BLaER1 (cell line): ENCODE results near the gene ZNF519.
"Not testable (repeated sequence)": the region's sequence is repeated elsewhere in the genome, so short reads cannot be mapped to it uniquely, and the experiment has no call there.

Source experiments
- H3K27ac ChIP-seq: shearing (Covaris generic); formaldehyde crosslinking; 2 replicates; pipeline ENCODE4 v1.8.1; 2022
- H3K27me3 ChIP-seq: shearing (Covaris generic); formaldehyde crosslinking; 2 replicates; pipeline ENCODE4 v1.8.1; 2022
- H3K36me3 ChIP-seq: shearing (Covaris generic); formaldehyde crosslinking; 2 replicates; pipeline ENCODE4 v1.8.1; 2022
- H3K4me1 ChIP-seq: shearing (Covaris generic); formaldehyde crosslinking; 2 replicates; pipeline ENCODE4 v1.8.1; 2022
- H3K4me2 ChIP-seq: shearing (Covaris generic); formaldehyde crosslinking; 2 replicates; pipeline ENCODE4 v1.8.1; 2022
- H3K4me3 ChIP-seq: shearing (Covaris generic); formaldehyde crosslinking; 2 replicates; pipeline ENCODE4 v1.8.1; 2022
- H3K9ac ChIP-seq: shearing (Covaris generic); formaldehyde crosslinking; 2 replicates; pipeline ENCODE4 v1.8.1; 2022
- H3K9me3 ChIP-seq: shearing (Covaris generic); formaldehyde crosslinking; 2 replicates; pipeline ENCODE4 v1.8.1; 2022
- H4K20me1 ChIP-seq: shearing (Covaris generic); formaldehyde crosslinking; 2 replicates; pipeline ENCODE4 v1.8.1; 2022
- Cebpa-rat ChIP-seq: shearing (Covaris generic); IDR thresholded peaks from 2 replicates; pipeline ENCODE4 v1.8.1; 2022

Gene ZNF519

GRCh38 chr18:14132271-14132700 is at the start of gene ZNF519:
TSS of gene ZNF519 (minus strand) at chr18:14132435. CDS start at chr18:14132277, 158 bp downstream.
- Histone ChIP-seq H3K4me1 (peaks cover 23% of the 10 kb centered on the region), H3K4me3 (peak within 1 kb of the TSS; percentile 75), H3K27ac (peak within 1 kb of the TSS; percentile 82; the same call in 1 of the 2 replicates), H3K9ac (peak within 1 kb of the TSS; percentile 85), H3K36me3 (peaks cover 22% of the 10 kb centered on the region), H3K4me2 (peak within 1 kb of the TSS; percentile 78)
- not testable (repeated sequence) for H4K20me1 ChIP-seq, H3K9me3 ChIP-seq, H3K27me3 ChIP-seq

GRCh38 chr18:14179306-14179705 is 47.1 kb upstream of the ZNF519 start:
- H3K9me3 ChIP-seq, result no peaks in the 10 kb centered on the region
- no peaks in the 10 kb centered on the region for H3K36me3 ChIP-seq
- no peak overlapping the region for H3K9ac ChIP-seq
- H3K27ac ChIP-seq, result no peak overlapping the region
- peaks cover 6% of the 10 kb centered on the region for H3K4me1 ChIP-seq
- no peaks in the 10 kb centered on the region for H4K20me1 ChIP-seq
- no peak overlapping the region for H3K4me3 ChIP-seq
- no peaks in the 10 kb centered on the region for H3K27me3 ChIP-seq
- H3K4me2 ChIP-seq, result no peak overlapping the region
- TF ChIP-seq Cebpa-rat, result no peak

GRCh38 chr18:14178321-14179196 is 46.3 kb upstream of the ZNF519 start:
- H3K36me3 ChIP-seq, H3K9me3 ChIP-seq, H4K20me1 ChIP-seq, H3K4me1 ChIP-seq, H3K9ac ChIP-seq, H3K27ac ChIP-seq, H3K27me3 ChIP-seq: not testable (repeated sequence)
- Histone ChIP-seq H3K4me3 (peak overlapping the region; percentile 42), H3K4me2 (peak overlapping the region; percentile 37)

- H3K4me1 ChIP-seq, H3K9ac ChIP-seq, H3K27me3 ChIP-seq, H3K4me3 ChIP-seq, H3K27ac ChIP-seq, H3K9me3 ChIP-seq, H4K20me1 ChIP-seq, H3K4me2 ChIP-seq, H3K36me3 ChIP-seq: not testable (repeated sequence)
Measured at GRCh38 chr18:14177540-14178320, 45.5 kb upstream of the ZNF519 start.

- not testable (repeated sequence) for H3K4me2 ChIP-seq, H3K36me3 ChIP-seq, H3K9me3 ChIP-seq, H4K20me1 ChIP-seq, H3K9ac ChIP-seq, H3K27me3 ChIP-seq, H3K4me3 ChIP-seq, H3K4me1 ChIP-seq, H3K27ac ChIP-seq
Measured at GRCh38 chr18:14175404-14175803, 43.2 kb upstream of the ZNF519 start.

- Histone ChIP-seq H3K9ac (no peak overlapping the region), H3K36me3 (no peaks in the 10 kb centered on the region), H3K27me3 (no peaks in the 10 kb centered on the region), H3K9me3 (no peaks in the 10 kb centered on the region), H3K4me3 (no peak overlapping the region), H3K27ac (0 out of 2 replicates have a peak overlapping the region, but pooled peaks have one; percentile 35), H4K20me1 (no peaks in the 10 kb centered on the region), H3K4me2 (0 out of 2 replicates have a peak overlapping the region, but pooled peaks have one; percentile 19), H3K4me1 (peaks cover 6% of the 10 kb centered on the region)
- no peak for TF ChIP-seq Cebpa-rat
Measured at GRCh38 chr18:14174706-14175085, 42.5 kb upstream of the ZNF519 start.

GRCh38 chr18:14174002-14174705 is 41.9 kb upstream of the ZNF519 start:
- H3K9me3 ChIP-seq, H3K36me3 ChIP-seq, H4K20me1 ChIP-seq, H3K27me3 ChIP-seq, H3K4me3 ChIP-seq, H3K4me1 ChIP-seq, H3K9ac ChIP-seq: not testable (repeated sequence)
- Histone ChIP-seq H3K27ac (0 out of 2 replicates have a peak overlapping the region, but pooled peaks have one; percentile 35), H3K4me2 (0 out of 2 replicates have a peak overlapping the region, but pooled peaks have one; percentile 19)

GRCh38 chr18:14173116-14173951 is 41.1 kb upstream of the ZNF519 start:
- H3K4me1 ChIP-seq, H3K27me3 ChIP-seq, H3K36me3 ChIP-seq, H4K20me1 ChIP-seq, H3K9me3 ChIP-seq, H3K27ac ChIP-seq, H3K4me3 ChIP-seq, H3K9ac ChIP-seq, H3K4me2 ChIP-seq: not testable (repeated sequence)

- not testable (repeated sequence) for H3K36me3 ChIP-seq, H3K4me3 ChIP-seq, H3K4me1 ChIP-seq, H3K9me3 ChIP-seq, H3K9ac ChIP-seq, H3K4me2 ChIP-seq, H4K20me1 ChIP-seq, H3K27ac ChIP-seq, H3K27me3 ChIP-seq
Measured at GRCh38 chr18:14172142-14173115, 40.2 kb upstream of the ZNF519 start.

- not testable (repeated sequence) for H3K36me3 ChIP-seq, H3K4me2 ChIP-seq, H4K20me1 ChIP-seq, H3K9me3 ChIP-seq, H3K27ac ChIP-seq, H3K27me3 ChIP-seq, H3K4me3 ChIP-seq, H3K4me1 ChIP-seq, H3K9ac ChIP-seq
Measured at GRCh38 chr18:14171301-14172141, 39.3 kb upstream of the ZNF519 start.

- H3K27ac ChIP-seq, result not testable (repeated sequence)
Measured at GRCh38 chr18:14170367-14171036, 38.3 kb upstream of the ZNF519 start.

More at GRCh38 chr18:14170367-14171036, 38.3 kb upstream of the ZNF519 start:
- H3K9ac ChIP-seq, H3K4me2 ChIP-seq, H3K9me3 ChIP-seq, H3K4me1 ChIP-seq, H3K27me3 ChIP-seq, H3K36me3 ChIP-seq, H3K4me3 ChIP-seq, H4K20me1 ChIP-seq: not testable (repeated sequence)
